Endothelial cell (in vitro differentiated cells): ENCODE results near the gene LMOD1. TPM values are rescaled to one million over a fixed set of nuclear protein-coding genes. Genes with fewer than 3 reads are reported as not detected.

ENCODE experiments used
- DNase-seq: peaks from one replicate; pipeline ENCODE4 v3.0.0; 2021; ENCODE audit warnings: low spot score
- H3K27ac Mint-ChIP-seq: one replicate; pipeline ENCODE4 v1.8.0; 2021; ENCODE audit warnings: mixed read lengths, inconsistent platforms; ENCODE audit not compliant: unreplicated experiment
- H3K27me3 Mint-ChIP-seq: one replicate; pipeline ENCODE4 v1.8.0; 2021; ENCODE audit warnings: mild to moderate bottlenecking, moderate library complexity, mixed read lengths, inconsistent platforms; ENCODE audit not compliant: unreplicated experiment
- H3K36me3 Mint-ChIP-seq: one replicate; pipeline ENCODE4 v1.8.0; 2021; ENCODE audit warnings: mild to moderate bottlenecking, low read depth, mixed read lengths, inconsistent platforms; ENCODE audit not compliant: unreplicated experiment
- H3K4me1 Mint-ChIP-seq: one replicate; pipeline ENCODE4 v1.8.0; 2021; ENCODE audit warnings: mild to moderate bottlenecking, mixed read lengths, inconsistent platforms; ENCODE audit not compliant: unreplicated experiment
- H3K4me3 Mint-ChIP-seq: one replicate; pipeline ENCODE4 v1.8.0; 2021; ENCODE audit warnings: mild to moderate bottlenecking, mixed read lengths, inconsistent platforms; ENCODE audit not compliant: unreplicated experiment
- H3K9me3 Mint-ChIP-seq: one replicate; pipeline ENCODE4 v1.8.0; 2021; ENCODE audit warnings: mixed read lengths, inconsistent platforms; ENCODE audit not compliant: unreplicated experiment
- CTCF ChIP-seq: fragments of 200-600 bp; sonication (generic); IDR thresholded peaks from one replicate; pipeline ENCODE4 v1.5.0; 2021; ENCODE audit warnings: antibody characterized with exemption; ENCODE audit not compliant: unreplicated experiment
- total RNA-seq: library from RNA; stranded (reverse); fragmentation: NEBNext Ultra II Directional; extraction: Animal tissue kit (Norgen Biotek cat#: 25700); gene quantifications from one replicate; pipeline ENCODE4 v1.2.1, GENCODE V29; 2021; ENCODE audit not compliant: unreplicated experiment

The LMOD1 gene
- total RNA-seq, 1 donor from 2014 or later, result not detected

- Mint-ChIP-seq H3K27ac (no peak overlapping the region), H3K4me1 (peaks cover 18% of the 10 kb centered on the region), H3K9me3 (no peaks in the 10 kb centered on the region), H3K27me3 (peaks cover 15% of the 10 kb centered on the region), H3K4me3 (no peak overlapping the region), H3K36me3 (no peaks in the 10 kb centered on the region)
- no peak for DNase-seq
- no peak for TF ChIP-seq CTCF
Measured at GRCh38 chr1:201947697-201948008, 1.3 kb upstream of the LMOD1 start.

- H3K4me1 Mint-ChIP-seq, result peaks cover 27% of the 10 kb centered on the region
- TF ChIP-seq CTCF, result no peak
Measured at GRCh38 chr1:201945863-201946223, 505 bp downstream of the LMOD1 start.

GRCh38 chr1:201945157-201945556, 1.2 kb downstream of the LMOD1 start:
- no peak for DNase-seq

More at GRCh38 chr1:201945863-201946223, 505 bp downstream of the LMOD1 start:
- Mint-ChIP-seq H3K4me3 (peak overlapping the region; percentile 90), H3K9me3 (no peaks in the 10 kb centered on the region), H3K27me3 (peaks cover 15% of the 10 kb centered on the region), H3K27ac (no peak overlapping the region), H3K36me3 (no peaks in the 10 kb centered on the region)
- DNase-seq, result no peak

GRCh38 chr1:201944639-201945038, 1.7 kb downstream of the LMOD1 start:
- DNase-seq, result no peak
- Mint-ChIP-seq H3K4me3 (no peak overlapping the region), H3K4me1 (peaks cover 28% of the 10 kb centered on the region), H3K36me3 (no peaks in the 10 kb centered on the region), H3K27me3 (peaks cover 15% of the 10 kb centered on the region), H3K9me3 (no peaks in the 10 kb centered on the region), H3K27ac (no peak overlapping the region)
- no peak for TF ChIP-seq CTCF

More at GRCh38 chr1:201945157-201945556, 1.2 kb downstream of the LMOD1 start:
- H3K36me3 Mint-ChIP-seq, result no peaks in the 10 kb centered on the region
- H3K4me3 Mint-ChIP-seq, result no peak overlapping the region
- peaks cover 27% of the 10 kb centered on the region for H3K4me1 Mint-ChIP-seq
- H3K9me3 Mint-ChIP-seq, result no peaks in the 10 kb centered on the region
- peaks cover 15% of the 10 kb centered on the region for H3K27me3 Mint-ChIP-seq
- no peak overlapping the region for H3K27ac Mint-ChIP-seq
- TF ChIP-seq CTCF, result no peak

- no peaks in the 10 kb centered on the region for H3K9me3 Mint-ChIP-seq
- TF ChIP-seq CTCF, result no peak
- no peak for DNase-seq
- no peak overlapping the region for H3K27ac Mint-ChIP-seq
- no peak overlapping the region for H3K4me3 Mint-ChIP-seq
- H3K4me1 Mint-ChIP-seq, result peaks cover 29% of the 10 kb centered on the region
- no peaks in the 10 kb centered on the region for H3K36me3 Mint-ChIP-seq
- peaks cover 13% of the 10 kb centered on the region for H3K27me3 Mint-ChIP-seq
Measured at GRCh38 chr1:201944002-201944401, 2.3 kb downstream of the LMOD1 start.
